HG03439 (cell line): Measurements from ENCODE around the gene WDR5.

Experiments used
- ATAC-seq: cut with Tn5 transposase; IDR thresholded peaks from one replicate; pipeline ENCODE4 v1.9.1; 2021; ENCODE audit warnings: mild to moderate bottlenecking, moderate library complexity; ENCODE audit not compliant: unreplicated experiment

WDR5 gene

DNA sequence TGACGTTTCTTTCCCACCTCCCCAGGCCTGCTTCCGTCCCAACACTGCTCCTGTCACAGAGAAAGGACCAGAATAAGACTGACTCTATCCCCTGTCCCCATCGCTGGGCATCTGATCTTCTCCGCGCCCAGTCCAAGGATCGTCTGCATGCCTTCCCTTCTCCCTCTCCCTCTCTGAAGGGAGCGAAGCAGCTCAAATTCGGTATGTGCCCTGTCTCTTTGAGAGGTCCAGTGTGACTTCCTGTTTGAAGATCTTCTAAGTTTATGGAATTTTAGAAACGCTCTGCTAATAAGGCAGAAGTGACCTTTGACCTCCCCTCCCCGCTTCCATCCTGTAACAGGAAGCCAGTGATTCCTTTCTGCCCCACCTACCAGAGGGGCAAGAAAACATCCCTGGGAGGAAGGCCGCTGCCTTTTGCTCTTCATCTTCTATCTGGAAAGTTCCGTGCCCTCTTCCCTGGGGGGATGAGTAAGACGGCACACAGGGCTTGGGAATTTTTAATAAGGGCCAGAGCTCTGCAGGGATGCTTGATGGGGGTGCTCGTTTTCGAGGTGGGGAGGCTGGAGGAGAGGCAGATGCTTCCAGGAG is 69.2 kb downstream of the WDR5 start:
- ATAC-seq: no peak

DNA sequence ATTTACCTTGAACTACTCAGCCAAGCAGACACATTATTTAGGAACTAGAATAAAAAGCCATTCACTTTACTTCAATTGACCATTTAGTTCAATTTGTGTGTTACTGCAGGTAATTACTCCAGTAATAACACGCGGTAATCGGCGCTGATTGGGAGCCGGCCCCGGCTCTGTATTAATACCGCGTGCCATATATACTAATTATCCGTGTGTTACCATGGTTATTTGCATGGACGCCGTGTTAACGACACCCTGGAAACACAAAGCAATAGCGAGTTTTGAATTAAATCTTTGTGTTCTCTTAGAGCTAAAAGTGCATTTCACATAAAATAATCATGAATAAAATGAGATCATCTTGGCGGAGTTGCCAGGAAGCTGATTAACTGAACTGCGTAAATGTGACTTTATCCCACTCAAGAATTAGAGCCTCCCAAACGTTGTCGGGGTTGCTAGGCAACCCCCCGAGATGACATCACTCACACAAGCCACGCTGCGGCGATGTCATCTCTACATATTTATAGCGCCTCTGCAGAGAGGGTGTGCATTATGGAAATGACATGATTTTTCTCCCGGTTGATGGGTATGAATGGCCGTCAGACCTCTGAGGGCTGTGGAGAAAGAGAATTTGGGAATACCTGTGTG is 69.9 kb downstream of the WDR5 start:
- ATAC-seq: no peak

DNA sequence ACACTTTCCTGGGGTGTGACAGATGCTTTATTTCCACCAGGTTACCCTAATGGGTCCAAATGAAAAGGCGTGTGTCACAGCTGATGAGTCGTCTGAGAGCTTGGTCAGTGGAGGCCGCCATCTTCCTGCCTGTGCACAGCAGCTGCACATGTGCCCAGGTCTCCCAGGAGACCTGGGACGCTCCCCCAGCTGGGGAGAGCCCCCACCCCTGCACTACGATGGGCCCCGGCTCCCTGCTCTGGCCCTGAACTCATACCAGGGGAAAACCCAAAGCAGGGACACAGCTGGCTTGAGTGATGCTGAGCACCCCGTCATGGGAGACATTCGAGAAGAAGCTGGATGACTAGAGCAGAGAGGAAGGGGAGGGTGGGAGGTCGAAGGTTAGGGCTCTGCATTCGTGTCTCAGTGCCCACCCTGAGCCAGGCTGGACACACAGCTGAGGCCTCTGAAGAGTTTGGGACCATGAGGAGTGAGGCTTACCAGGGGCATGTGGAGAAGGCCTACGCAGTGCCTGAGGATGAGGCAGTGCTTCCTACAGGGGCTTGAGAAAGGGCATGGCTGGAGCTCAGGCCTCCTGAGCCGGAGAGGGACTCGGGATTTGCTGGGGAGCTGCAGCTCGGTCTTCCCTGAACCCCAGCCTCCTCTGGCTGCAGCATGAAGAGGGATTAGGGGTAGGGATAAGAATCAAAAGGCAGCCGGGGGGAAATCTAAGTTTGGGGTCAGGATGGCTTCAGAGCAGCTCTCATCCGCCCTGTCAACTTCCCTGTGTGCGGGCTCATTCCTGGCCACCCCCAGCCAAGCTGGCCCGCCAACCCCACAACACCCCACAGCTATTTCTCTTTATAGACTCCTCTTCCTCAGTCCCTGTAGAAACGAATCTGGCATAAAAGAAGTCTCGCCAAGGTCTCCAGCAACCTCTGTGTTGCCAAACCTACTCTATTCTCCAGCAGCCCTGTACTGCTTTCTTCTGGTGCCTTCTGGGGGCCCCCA is 70.7 kb downstream of the WDR5 start:
- no peak for ATAC-seq

DNA sequence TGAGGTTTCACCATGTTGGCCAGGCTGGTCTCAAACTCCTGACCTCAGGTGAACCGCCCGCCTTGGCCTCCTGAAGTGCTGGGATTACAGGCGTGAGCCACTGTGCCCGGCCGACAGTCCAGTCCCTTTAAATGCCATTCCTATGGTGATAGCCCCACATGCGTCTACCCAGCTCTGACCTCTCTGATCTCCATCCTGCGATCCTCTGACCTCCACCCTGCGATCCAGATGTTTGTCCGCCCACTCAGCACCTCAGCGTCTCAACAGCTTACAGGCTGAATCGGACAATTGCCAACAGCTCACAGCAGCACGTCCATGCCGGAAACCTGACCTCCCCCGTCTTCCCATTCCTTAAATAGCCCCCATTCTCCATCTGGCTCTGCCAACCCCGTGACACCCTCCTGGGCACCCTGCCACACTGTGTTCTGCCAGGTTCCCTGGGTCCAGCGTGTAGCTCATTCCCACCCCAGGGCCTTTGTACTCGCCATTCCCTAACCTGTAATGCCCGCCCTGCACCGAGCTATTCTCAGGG is 72.5 kb downstream of the WDR5 start:
- ATAC-seq: no peak

DNA sequence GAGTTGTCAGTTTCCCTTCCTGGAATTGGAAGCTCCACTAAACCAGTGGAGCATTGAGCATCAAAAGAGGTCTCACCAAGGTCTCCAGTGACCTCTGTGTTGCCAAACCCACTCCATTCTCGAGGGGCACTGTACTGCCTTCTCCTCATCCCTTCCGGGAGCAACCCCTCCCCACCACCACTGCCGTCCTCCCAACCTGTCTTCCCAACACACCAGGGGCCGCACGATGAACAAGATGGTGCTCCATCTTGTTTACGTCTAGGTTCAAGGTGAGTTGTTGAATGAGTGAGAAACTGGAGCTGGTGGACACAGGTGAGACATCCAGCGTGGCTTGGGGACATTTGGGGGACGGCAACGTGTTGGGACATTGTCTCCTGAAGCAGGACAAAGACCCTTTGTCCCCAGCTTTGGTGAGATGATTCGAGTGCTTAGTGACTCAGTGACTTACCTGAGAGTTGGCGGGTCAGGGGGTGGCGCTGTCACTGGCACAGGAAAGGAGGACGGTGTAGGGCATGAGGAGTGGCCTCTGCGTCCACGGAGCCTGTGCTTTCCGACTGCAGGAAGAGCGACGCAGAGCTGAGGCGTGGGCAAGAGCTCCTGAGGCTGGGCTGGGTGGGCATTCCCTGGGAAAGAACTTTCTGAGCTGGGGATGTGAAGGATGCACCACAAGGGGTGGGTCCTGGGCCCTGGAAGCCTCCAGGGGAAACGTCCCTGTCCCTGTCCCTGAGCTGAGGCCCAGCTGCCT is 73.3 kb downstream of the WDR5 start:
- ATAC-seq: no peak
